GM19238 (cell line): ENCODE results near the gene MIA3.

ENCODE experiments used
- DNase-seq: peaks from one replicate; pipeline ENCODE4 v3.0.0; 2011; ENCODE audit warnings: low spot score; ENCODE audit not compliant: insufficient read length

MIA3 gene

DNA sequence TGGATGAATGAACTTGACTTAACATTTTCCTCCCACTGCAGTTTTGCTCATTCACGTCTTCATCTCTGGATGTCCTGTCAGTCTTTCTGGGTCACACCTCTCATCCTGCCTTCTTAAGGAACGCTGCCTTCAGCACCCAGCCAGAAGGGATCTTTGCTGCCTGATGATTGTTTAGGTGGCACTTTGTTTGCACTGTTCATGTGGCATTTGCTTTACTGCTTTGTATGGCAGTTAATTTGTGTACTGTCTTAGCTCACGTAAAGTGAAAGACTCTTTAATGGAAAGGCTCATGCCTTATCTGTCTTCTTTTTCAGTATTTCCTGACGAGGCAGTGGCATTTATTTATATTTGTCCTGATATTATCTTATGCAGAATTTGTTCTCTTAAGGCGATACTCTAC, 4.9 kb downstream of the MIA3 start:
- DNase-seq, result no peak

DNA sequence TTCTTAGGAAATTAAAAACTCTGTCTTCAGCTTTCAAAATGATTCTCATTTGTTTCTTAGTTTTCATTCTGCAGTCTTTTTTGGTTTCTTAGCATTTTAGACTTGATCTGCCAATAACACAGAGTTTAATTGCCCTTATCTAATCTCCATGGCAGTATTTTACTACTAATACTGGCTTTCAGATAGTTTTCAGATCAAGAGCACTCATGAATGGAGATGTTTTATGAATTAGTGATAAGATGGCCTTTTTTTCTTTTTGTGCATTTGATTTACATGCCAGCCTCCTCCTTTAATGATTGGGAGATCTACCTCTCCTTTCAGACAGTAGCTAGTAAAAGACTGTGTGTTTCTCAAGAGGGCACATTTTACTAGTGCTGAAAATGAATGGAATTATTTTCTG, 5.6 kb downstream of the MIA3 start:
- DNase-seq, result no peak

DNA sequence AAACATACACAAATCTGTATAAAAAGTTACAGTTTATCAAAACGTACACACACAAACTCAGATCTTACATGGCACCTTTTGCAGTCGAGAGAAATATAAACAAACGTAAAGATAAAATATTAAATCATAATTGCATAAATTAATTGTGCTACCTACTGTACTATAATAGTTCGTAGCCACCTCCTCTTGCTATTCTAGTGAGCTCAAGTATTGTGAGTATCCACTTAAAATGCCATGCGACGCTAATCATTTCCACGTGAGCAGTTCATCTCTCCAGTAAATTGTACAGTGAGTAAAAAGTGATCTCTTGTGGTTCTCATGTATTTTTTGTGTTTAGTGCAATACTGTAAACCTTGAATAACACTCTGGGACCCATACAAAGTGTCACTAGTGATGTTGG, 6.3 kb downstream of the MIA3 start:
- no peak for DNase-seq

DNA sequence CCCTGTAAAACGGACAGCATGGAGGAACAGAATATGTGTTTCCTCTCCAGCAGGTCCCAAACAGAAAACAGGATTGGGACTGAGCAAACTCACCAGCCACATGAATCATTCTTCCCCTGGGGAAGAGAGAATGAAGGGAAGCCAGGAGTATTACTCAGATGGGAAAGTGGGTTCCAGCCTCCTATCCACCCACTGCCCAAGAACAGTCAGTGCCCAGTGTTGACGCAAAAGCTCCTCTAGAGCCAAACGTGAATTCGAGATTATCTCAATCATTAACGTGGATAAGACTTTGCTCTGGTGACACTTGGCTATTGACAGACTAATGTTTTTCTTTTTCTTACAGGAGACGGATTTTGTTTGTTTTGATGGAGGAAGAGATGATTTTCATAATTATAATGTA, 9.3 kb downstream of the MIA3 start:
- no peak for DNase-seq

DNA sequence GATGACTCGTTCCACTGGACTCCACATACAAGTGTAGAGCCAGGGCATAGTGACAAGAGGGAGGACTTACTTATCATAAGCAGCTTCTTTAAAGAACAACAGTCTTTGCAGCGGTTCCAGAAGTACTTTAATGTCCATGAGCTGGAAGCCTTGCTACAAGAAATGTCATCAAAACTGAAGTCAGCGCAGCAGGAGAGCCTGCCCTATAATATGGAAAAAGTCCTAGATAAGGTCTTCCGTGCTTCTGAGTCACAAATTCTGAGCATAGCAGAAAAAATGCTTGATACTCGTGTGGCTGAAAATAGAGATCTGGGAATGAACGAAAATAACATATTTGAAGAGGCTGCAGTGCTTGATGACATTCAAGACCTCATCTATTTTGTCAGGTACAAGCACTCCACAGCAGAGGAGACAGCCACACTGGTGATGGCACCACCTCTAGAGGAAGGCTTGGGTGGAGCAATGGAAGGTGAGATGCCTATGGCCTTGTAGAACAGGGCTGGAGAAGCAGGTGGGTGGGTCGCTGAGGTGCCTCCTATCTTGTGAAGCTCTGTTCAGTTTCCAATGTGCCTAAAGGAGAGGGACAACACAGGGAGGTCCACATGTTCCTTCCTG, 12.1 kb downstream of the MIA3 start:
- no peak for DNase-seq

DNA sequence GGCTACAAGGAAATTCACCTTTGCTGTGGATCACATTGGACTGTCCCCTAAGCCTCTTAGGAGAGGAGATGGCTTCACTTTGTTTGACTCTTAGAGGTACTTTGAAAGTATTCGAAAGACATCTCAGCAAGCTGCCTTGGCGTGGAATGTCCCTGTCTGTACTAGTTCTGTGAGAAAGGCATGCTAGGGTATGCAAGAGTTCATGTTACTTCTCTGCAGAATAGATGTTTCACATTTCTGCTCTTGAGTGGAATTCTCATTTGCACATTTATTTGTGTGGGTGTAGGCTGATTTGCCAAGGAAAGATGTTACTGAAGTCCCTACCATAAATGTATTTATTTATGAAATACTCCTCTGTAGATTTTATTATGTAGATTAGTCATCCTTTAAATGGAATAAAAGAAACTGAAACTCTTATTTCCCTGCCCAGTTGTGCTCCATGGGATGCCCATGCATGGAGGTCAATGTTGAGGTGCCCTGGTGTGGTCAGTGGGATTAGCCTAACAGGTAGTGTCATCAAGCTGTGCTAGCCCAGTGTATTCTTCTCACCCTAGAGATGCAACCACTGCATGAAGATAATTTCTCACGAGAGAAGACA, 13.8 kb downstream of the MIA3 start:
- DNase-seq, result no peak

DNA sequence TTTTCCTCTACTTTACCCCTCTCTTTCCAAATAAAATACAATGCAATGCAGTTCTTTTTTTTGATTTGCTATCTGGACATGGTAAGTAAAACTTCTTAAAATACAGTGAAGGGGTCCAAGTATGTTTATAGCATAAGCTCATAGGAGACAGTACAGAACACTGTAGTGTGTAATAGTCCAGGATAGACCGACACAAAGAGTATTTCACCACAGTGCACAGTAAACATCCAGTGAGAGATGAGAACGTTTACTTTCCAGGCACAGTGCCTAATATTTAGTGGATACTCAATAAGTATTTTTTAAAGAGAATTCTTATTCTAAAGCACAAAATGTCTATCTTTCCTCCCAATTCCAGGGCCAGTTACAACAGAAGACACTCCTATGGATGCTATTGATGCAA, 14.9 kb downstream of the MIA3 start:
- no peak for DNase-seq

DNA sequence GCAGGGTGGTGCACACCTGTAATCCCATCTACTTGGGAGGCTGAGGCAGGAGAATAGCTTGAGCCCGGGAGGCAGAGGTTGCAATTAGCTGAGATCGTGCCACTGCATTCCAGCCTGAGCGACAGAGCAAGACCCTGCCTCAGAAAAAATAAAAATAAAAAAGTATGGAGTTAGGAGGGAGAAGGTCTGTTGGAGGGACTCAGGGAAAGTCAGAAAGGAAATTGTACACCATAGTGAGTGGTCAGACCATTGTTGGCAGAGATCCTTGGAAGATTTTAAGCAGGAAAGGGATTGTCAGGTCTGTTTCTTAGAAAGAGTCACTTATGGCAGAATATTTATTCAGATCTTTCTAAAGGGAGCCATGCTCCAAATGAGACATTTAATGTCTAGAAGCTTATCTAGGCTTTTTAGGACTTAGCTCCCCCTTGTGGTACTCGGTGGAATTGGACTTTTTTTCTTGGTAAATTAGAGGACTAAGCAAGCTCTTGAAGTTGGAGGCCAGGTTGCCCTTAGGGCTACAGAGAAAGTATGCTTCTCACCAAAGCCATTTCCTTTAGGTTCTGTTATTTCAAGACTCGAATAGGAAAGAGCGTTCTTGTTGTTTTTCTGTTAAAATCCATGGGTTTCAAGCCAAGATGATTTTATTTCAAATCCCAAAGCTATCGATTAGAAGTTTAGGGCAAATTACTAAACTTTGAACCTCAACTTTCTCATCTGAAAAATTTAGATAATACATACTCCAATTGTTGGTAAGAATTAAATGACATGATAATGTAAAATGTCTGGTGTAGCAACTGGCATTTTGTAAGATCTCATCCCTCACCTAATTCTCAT, 16.5 kb downstream of the MIA3 start:
- no peak for DNase-seq

DNA sequence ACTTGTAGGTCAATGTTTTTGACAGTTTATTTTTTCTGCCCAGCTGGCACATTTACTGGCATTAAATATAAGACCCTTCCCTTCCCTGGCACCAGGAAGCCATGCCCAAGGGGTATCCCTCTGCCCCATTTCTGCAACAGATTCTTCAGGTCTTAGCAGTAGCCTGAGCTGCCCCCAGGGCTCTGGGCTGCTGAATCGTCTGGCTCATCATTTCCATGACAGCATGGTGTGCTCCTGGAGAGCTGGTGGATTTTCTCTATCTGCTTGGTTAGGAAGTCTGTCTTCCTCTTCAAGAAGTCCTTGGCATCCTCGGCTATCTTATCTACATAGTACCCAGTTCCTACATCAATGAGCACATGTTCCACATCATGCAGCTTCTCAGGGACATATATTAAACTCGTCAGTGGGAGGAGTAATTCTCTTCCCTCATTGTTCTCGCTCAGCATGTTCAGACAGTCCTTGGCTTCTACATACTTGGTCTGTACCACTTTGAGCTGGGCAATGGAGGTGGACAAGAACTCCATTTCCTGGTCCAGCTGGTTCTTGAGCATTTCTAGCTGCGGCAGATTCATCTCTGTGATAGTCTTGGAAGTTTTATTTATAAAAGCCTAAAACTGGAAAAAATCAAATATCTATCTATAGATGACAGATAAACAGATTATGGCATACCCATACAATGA, 23.5 kb downstream of the MIA3 start:
- no peak for DNase-seq

DNA sequence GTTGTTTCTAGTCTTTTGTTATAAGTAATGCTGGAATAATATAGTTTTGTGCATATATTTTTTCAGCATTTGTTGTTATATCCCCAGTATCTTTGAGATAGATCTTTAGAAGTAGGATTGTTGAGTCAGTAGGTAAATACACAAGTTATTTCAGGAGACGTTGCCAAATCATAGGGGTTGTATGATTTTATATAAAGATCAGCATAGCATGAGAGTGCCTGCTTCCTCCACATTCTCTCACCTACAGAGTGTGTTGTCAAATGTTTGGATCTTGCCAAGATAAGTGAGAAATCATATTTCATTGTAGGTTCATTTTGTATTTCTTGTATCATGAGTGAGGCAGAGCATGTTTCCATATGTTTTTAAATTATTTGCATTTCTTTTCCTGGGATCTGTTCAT, 24.6 kb downstream of the MIA3 start:
- no peak for DNase-seq

DNA sequence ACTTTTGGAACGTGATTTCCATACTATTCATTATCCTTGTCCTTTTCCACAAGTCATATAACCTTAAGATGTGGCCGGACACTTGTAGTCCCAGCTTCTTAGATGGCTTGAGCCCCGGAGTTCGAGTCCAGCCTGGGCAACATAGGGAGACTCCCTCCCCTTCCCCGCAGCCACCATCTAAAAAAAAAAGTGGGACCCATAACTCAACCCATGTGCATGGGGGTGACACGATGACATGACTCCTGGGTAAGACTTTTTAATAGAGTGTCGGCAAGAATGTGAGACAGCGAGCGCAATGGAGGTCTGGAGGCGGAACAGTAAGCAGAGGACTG, 25.7 kb downstream of the MIA3 start:
- DNase-seq, result no peak

DNA sequence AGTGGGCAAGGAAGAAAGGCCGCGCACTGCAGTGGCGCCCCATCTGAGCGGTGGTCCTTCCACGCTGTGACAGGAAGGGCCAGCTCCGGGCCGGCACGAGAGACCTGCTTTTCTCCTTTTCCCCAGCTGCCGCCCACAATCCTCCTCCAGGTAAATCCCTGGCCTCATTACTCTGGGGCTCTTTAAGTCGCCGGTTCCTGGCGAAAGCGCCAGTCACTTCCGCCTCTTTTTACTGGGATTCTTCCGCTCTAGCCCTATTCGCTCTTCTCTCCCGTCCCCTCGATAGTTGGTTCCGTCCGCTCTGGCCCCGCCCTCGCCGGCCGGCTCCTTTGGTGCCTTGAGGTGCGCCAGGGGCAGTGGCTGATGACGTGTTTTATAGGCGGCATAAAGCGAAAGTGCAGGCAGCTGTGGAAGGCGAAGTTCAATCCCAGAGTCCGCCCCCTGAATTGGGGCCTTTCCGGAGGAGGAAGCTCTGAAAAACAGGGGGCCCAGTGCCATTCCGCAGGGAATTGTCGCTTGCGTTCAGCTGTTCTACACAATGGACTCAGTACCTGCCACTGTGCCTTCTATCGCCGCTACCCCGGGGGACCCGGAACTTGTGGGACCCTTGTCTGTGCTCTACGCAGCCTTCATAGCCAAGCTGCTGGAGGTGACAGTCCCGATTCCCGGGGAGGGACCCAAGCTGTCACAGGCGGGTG, 26.2 kb downstream of the MIA3 start:
- peak; percentile 70 for DNase-seq

DNA sequence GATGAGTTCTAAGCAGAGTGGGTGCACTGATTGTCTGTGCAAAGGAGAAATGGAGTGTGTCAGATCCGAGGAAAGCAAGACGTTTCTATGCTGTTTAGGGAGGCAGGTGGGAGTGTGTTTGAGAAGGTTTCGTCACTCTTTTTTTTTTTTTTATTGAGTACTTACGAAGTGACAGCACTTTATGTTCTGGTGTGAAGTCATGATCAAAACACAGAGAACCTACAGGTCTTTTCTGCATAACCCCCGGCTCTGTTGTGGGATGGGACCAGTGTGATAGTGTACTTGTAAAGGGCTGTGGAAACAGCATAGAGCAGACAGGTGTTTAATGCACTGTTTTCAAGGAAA, 26.7 kb downstream of the MIA3 start:
- no peak for DNase-seq

DNA sequence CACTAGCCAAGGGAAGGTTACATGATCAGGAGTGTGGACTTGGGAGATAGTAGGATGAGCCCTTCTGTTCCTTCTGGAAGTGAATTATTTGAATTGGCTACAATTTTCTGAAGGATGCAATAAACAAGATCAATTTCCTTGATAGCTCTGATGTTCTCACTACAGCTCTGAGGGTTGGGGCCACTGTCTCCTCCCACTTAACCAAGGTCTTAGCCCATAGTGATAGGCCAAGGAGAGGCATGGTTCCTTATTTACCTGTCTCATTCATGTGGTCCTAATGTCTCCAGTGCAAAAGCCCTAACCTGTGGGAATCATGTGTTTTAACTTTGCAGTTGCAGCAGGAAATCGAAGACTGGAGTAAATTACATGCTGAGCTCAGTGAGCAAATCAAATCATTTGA, 34.8 kb downstream of the MIA3 start:
- DNase-seq, result no peak

DNA sequence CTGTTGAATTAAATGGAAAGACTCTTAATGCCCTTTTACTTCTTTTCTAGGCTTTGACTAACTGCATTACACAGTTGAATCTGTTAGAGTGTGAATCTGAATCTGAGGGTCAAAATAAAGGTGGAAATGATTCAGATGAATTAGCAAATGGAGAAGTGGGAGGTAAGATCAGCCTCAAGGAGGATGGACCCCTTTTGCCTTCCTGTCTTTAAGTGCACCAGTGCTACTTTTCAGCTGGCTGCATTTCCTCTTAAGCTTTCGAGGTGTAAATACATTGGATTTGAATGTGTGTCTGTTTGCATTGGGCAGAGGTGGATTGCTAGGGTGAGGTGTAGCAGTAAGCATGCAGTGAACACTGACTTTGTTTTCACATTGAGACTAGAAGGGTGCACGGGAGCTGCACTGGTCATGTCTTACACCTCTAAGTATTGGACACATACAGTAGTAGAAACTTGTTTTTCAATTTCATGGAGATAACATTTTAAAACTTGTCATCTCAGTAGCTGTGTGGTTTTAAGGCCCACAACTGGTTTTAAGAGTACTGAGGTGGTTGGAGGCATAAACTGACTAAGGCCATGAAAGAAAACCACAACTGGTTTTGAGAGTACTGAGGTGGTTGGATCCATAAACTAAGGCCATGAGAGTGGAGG, 35.4 kb downstream of the MIA3 start:
- no peak for DNase-seq

DNA sequence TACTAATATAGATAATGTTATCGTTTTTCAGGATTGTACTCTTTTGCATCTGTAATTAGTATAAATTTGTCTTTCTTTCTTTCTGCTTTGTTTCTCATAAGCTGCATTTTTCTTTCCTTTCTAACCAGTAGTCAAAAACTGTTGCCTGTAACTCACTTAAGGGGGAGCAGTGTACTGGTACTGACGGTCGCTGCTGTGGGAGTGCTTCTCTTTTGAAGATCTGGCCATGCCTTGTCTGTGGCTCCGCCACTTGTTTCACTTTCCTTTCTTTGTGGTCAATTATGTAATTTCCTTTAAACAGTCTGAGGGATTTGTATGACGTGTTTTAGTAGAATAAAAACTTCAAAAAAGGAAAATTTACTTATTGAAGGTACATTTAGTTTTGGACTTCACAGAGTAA, 37.0 kb downstream of the MIA3 start:
- peak; percentile 38 for DNase-seq

DNA sequence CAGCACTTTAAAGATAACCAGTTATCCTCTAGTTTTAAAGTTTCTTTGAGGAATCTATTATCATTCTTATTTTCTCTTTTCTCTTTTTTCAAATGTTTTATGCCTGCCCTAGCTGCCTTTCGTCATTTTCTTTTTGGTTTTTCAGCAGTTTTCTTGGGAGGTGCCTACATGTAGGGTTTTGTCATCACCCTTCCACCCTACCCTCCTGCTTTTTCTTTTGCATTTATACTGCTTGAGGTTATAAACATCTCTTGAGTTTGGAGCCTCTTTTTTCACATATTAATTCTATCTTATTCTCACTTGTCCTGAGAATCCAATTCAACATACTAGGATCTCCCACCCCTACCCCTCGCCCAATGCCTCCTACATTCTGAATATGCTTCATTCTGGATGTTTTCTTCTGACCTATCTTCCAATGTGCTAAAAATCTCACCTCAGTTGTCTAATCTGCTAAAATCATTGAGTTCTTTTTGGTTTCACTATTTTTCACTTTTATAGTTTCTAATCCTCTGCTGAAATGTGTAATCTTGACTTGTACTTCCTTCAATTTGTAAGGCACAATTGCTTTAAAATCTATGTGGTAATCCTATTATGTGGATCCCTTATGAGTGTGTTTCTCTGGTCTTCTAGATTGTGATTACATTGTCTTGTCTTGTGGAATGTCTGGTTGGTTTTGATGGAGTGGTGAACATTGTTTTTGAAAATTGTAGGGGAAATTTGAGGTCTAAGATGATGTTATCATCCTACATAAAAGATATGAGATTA, 38.7 kb downstream of the MIA3 start:
- no peak for DNase-seq

DNA sequence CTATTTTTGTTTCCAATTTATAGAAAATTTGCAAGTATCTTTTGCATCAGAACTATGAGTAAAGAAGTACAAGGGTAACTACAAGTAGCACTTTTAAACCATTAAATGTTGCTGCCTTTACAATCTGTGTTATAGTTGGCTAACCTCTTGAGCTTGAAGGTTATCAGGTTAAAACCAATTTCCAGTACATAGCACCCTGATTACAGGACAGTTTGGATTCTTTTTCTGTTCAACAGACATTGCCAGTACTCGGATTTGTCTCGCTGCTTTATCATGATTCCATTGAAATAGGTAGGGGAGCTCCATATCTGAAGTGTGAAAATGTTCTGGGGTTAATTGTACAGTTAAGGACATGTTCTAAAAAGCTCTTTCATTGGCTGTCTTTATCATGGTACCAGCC, 40.0 kb downstream of the MIA3 start:
- no peak for DNase-seq

DNA sequence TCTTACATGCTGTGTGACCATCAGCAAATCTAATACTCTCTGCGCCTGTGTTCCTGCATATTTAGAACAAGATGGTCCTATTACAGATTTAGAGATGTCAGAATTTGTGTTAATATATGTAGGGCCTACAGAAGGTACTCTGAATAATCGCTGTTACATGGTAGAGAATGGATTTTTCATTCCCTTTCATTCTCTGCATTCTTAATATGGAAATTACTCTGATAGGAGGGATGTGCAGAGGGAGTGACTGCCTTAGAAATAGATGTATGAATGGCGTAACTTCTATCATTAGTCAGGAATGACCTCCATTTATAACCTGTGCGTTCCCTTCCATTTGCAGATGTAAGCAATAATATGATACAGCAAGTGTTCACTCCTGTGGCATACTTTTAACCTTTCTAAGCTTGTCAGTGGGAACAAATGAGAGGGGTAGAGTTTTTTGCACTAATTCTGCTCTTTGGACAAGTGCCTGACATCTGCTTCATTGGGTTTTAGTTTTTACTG, 45.6 kb downstream of the MIA3 start:
- no peak for DNase-seq

DNA sequence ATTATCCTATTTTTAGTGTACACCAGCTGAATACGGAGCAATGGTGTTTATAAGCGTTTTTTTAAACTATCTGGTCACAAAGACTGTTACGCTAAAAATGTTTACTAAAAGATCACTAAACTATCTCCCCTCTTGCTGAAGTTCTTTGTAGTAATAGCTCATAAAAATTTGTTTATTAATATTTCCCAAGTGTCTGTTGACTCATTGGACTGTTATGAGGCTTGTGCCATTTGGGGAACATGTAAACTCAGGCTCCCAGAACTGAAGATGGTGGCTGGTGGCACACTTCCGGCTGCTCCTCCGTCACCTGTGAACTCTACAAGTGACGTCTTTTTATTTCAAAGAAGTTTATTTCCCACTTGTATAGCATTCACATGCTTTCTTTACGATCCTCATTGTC, 48.1 kb downstream of the MIA3 start:
- DNase-seq, result no peak
